Stimulated activated CD4-positive, alpha-beta T cell treated with anti-CD3 and anti-CD28 coated beads, Interleukin-2, amount 100 ng/mL, for 4 hours (primary cell): ENCODE measurements around the gene CDKAL1.

Source experiments
- DNase-seq: peaks from one replicate; pipeline ENCODE4 v3.0.0-alpha.2; 2020; ENCODE audit warnings: low read depth

Gene CDKAL1

GRCh38 chr6:21107796-21108195, 573.5 kb downstream of the CDKAL1 start:
- no peak for DNase-seq

DNA sequence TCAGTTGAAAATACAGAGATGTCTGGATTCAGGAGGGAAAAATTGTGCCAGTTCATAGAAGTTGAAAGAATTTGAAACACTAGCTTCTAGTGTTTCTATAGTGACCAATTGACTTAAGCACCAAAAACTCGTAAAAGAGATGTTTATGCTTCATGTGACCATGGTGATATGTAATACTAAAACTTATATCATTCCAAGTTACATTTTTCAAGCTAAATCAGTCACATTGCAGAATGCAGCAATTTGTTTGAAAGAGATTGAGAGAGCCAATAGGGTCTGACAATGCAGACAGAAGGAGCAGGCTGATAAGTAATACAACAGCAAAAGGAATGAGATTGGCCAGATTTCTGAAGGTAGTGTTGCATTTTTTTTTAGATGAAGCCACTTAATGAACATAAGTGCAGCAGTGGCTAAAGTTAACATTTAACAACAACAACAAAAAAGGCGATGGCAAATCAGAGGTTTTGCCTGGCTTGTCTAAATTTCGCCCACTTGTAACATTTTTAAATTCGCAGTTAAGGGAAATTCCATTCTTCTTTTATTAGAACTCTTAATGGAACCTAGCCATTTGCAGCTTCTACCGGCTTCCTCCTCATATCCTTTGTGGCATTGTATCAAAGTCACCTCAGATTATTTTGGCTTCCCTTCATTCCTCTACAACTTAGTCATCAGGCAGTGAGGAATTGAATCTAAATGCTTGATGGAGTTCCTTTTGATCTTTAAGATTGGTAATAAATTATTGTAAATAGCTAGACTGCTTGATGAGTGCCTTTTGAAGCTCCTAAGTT, 575.3 kb downstream of the CDKAL1 start:
- no peak for DNase-seq

DNA sequence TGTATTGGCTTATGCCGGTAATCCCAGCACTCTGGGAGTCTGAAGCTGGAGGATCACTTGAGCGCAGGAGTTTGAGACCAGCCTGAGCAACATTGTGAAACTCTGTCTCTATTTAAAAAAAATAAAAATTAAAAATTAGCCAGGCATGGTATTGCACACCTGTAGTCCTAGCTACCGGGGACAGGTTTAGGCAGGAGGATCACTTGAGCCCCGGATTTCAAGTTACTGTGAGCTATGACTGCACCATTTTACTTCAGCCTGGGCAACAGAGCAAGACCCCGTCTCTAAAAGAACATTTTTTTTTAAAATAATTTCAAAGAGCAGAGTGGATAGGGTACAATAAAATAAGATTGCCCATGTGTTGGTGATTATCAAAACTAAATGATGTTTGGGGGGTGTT, 576.4 kb downstream of the CDKAL1 start:
- DNase-seq: no peak

GRCh38 chr6:21111093-21111725, 577.0 kb downstream of the CDKAL1 start:
- DNase-seq: no peak

GRCh38 chr6:21115111-21115510, 580.9 kb downstream of the CDKAL1 start:
- DNase-seq: no peak

DNA sequence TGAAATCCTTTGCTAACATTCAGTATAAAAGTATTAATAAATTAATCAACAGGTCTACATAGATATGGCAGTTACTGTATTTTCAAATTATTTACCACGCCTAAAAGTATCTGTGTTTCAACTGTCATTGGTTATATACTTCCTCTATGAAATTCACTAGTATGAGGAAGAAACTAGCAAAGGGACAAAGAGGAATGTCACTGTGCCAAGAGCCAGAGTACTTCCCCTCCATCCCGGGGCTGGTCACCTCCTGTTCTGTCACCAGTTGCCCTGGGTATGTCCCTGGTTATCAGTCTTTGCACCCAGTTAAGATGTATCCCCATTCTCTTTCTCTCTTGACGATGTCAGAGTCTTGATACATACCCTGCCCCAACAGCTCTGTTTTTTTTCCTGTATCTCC, 582.5 kb downstream of the CDKAL1 start:
- DNase-seq: no peak

GRCh38 chr6:21118216-21118780, 584.0 kb downstream of the CDKAL1 start:
- no peak for DNase-seq

DNA sequence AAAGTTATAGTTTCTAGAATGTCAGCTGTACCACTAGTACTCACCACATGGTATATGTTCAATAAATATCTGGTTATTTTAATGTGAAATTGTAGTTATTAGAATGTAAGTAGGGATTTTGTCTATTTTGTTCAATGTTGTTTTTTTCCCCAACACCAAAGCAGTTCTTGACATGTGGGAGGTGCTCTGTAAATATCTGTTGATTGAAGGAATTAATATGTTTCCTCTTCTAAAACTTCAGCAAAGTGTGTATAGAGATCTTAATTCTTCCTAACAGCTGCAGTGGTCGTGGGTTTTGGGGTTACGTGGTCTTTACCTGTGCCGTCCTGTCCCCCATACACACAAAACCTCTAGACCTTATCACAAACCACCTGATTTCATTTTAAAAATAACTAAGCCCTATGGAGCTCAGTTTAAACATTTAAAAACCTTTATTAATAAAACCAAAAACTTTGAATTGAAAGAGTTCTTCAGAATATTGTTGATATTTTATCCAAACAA, 587.4 kb downstream of the CDKAL1 start:
- DNase-seq: no peak

- DNase-seq: no peak
Measured at GRCh38 chr6:21123507-21124436, 589.5 kb downstream of the CDKAL1 start.

DNA sequence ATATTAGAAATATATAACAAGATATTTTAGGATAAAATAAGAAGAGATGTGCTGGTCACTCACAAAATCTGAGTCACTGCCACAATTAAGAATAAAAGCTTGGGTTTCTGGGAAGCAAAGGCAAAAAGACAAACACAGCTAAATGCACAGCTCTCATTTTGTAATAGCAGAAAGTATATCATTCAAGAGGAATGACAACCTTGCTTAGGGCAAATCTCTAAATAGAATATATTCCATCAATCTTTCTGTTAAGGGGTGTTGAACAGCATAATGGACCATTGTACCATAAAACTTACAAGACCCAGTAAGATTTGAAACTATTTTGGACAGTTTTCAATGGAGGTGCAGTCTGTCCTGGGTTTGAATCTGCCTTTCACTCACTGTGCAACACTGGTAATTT, 594.3 kb downstream of the CDKAL1 start:
- no peak for DNase-seq

GRCh38 chr6:21131406-21131805, 597.1 kb downstream of the CDKAL1 start:
- no peak for DNase-seq

DNA sequence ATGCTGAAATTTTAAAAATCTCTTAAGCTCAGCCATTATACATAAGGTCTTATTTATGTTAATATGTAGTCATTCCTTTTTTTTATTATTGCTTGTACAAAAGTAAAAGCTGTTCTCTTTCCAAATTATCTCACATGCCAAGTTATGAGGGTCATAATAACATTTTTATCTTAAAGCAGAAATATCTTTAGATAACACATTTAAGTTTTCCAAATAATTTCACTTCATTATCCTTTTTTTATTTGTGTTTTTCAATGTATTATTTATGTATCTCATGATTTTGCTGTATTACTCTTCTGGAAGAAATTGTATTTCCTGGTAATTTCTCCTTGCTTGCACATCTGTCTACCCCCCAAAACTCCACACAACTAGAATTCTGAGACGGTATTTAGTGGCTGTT, 598.2 kb downstream of the CDKAL1 start:
- no peak for DNase-seq

GRCh38 chr6:21132856-21133838, 598.9 kb downstream of the CDKAL1 start:
- no peak for DNase-seq

- no peak for DNase-seq
Measured at GRCh38 chr6:21133901-21134300, 599.6 kb downstream of the CDKAL1 start.

DNA sequence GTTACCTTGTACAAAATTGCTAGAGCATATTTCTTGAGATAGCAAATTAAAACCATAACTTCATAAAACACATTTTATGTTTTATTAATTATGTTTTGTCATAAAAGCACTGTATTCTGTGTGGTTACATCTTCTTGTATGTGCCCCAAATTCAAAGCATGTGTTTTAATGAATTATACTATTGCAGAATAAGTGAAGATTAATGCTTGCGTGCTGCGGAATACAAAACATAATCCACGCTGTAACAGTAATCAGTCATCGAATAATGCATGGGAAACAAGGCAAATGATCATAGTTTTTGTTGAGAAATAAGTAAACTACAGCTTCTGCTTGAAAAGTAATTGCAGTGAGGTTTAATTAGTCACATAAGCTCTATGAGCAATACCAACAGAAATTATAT, 600.1 kb downstream of the CDKAL1 start:
- DNase-seq: no peak

- no peak for DNase-seq
Measured at GRCh38 chr6:21135484-21136013, 601.3 kb downstream of the CDKAL1 start.

GRCh38 chr6:21137700-21138335, 603.6 kb downstream of the CDKAL1 start:
- DNase-seq: no peak

DNA sequence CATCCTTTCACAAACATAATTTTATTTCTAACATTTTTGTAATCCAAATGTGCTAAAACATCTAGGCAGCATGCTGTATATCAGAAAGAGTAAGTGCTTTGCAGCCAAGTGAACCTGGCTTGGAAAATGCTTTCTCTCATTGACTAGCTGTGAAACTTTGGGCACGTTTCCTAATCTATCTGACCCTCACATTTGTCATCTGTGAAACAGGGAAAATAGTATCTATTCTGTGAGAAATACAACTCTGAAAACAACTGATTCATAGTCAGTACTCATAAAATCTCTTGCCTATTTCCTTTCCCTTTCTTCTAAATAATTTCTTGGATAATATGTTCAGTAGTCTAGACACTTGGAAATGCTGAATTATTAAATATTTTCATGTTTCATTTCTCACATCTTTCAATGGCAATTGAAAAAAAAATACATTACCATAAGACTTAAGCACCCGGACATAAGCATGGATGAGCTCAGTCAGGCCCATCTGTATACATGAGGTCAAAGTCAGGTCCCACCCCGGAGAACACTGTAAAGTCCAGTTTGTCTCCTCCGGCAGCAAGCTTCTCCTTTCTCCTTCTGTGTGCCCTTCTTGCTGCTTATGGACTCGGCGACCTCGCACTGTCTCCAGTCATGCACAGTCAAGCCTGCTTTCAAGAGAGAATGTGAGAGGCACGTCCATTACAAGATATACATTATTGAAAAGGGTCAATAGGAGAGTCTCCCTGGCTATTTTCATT, 604.2 kb downstream of the CDKAL1 start:
- DNase-seq: no peak

DNA sequence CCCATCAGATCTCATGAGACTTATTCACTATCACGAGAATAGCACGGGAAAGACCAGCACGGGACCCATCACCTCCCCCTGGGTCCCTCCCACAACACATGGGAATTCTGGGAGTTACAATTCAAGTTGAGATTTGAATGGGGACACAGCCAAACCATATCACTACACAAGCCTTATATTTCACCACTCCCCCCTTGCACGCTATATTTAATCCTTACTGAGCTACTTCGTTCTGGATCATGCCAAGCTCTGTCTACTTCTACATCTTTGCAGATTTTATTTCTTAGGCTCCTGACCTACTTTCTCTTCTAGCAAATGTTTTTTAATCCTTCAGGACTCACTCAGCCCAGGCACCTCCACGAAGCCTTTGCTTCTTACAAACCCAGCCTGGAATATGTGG, 606.7 kb downstream of the CDKAL1 start:
- DNase-seq: no peak
